Smooth muscle cell (in vitro differentiated cells): ENCODE results near the gene PIEZO2. TPM values are rescaled to one million over a fixed set of nuclear protein-coding genes. Genes with fewer than 3 reads are reported as not detected.

Source experiments
- DNase-seq: peaks from one replicate; lab custom pipeline; 2025; ENCODE audit not compliant: unreplicated experiment; lab: John Stamatoyannopoulos, UW
- H2AFZ ChIP-seq: fragments of 200-600 bp; sonication (generic); 2 replicates; pipeline ENCODE4 v1.6.0; 2016; ENCODE audit warnings: antibody characterized with exemption, low read depth, mild to moderate bottlenecking
- H3F3A ChIP-seq: fragments of 200-600 bp; sonication (generic); 2 replicates; pipeline ENCODE4 v1.6.0; 2017; ENCODE audit warnings: antibody characterized with exemption, low read depth
- H3K27ac ChIP-seq: fragments of 200-600 bp; sonication (generic); 2 replicates; pipeline ENCODE4 v1.5.1; 2016; ENCODE audit warnings: low read depth, mild to moderate bottlenecking
- H3K27me3 ChIP-seq: fragments of 200-600 bp; sonication (generic); 2 replicates; pipeline ENCODE4 v1.6.1; 2016; ENCODE audit warnings: low read depth, mild to moderate bottlenecking
- H3K36me3 ChIP-seq: fragments of 200-600 bp; sonication (generic); 2 replicates; pipeline ENCODE4 v1.5.1; 2016; ENCODE audit warnings: low read depth
- H3K4me1 ChIP-seq: fragments of 200-600 bp; sonication (generic); 2 replicates; pipeline ENCODE4 v1.5.1; 2016; ENCODE audit warnings: low read depth
- H3K4me2 ChIP-seq: fragments of 200-600 bp; sonication (generic); 2 replicates; pipeline ENCODE4 v1.6.0; 2016; ENCODE audit warnings: mild to moderate bottlenecking
- H3K4me3 ChIP-seq: fragments of 200-600 bp; sonication (generic); 2 replicates; pipeline ENCODE4 v1.5.1; 2016; ENCODE audit warnings: mild to moderate bottlenecking
- H3K79me2 ChIP-seq: fragments of 200-600 bp; sonication (generic); 2 replicates; pipeline ENCODE4 v1.6.0; 2016; ENCODE audit warnings: low read depth, mild to moderate bottlenecking
- H3K9ac ChIP-seq: fragments of 200-600 bp; sonication (generic); 2 replicates; pipeline ENCODE4 v1.6.0; 2016; ENCODE audit warnings: low read depth
- H3K9me3 ChIP-seq: fragments of 200-600 bp; sonication (generic); replicated peaks from 2 replicates; pipeline ENCODE4 v1.5.1; 2016; ENCODE audit warnings: low read depth
- H4K20me1 ChIP-seq: fragments of 200-600 bp; sonication (generic); 2 replicates; pipeline ENCODE4 v1.6.0; 2016; ENCODE audit warnings: low read depth
- CTCF ChIP-seq: fragments of 200-600 bp; sonication (generic); IDR thresholded peaks from 2 replicates; pipeline ENCODE4 v1.5.1; 2017; ENCODE audit warnings: borderline replicate concordance, mild to moderate bottlenecking, antibody characterized with exemption; ENCODE audit not compliant: insufficient read depth, poor library complexity, severe bottlenecking
- WGBS: methylation state at CpG from one replicate; pipeline ENCODE4 v1.1.7; 2016; ENCODE audit warnings: low lambda C conversion rate; 5-methylcytosine and 5-hydroxymethylcytosine counted together
- polyA plus RNA-seq: library from polyadenylated mRNA; unstranded; fragments of >200 nt; fragmentation: Nextera tagmentation; extraction: Ambion mirVana; gene quantifications from 2 replicates; pipeline ENCODE4 v1.2.1, GENCODE V29; 2016
- total RNA-seq: library from RNA; depleted of rRNA; stranded (reverse); fragments of >200 nt; gene quantifications from 2 replicates; pipeline ENCODE4 v1.2.3, GENCODE V29; 2014

PIEZO2 gene
- total and polyA plus RNA-seq, 2 experiments from 2014 or later: 1.3 to 4.7 TPM

- Histone ChIP-seq H3K4me1 (no peaks in the 10 kb centered on the region), H3K36me3 (no peaks in the 10 kb centered on the region), H3K9ac (no peak overlapping the region), H3K9me3 (no peaks in the 10 kb centered on the region), H3K4me2 (no peak overlapping the region), H3F3A (no peaks in the 10 kb centered on the region), H3K79me2 (no peaks in the 10 kb centered on the region), H3K4me3 (no peak overlapping the region), H3K27ac (no peak overlapping the region), H3K27me3 (no peaks in the 10 kb centered on the region), H2AFZ (no peak overlapping the region), H4K20me1 (no peaks in the 10 kb centered on the region)
- no peak for DNase-seq
- TF ChIP-seq CTCF: no peak
- 89% methylated on average over 9 of the region's 9 CpGs for WGBS
Observed at GRCh38 chr18:11073971-11074370, 75.4 kb downstream of the PIEZO2 start.

GRCh38 chr18:11072632-11073031 lies 76.7 kb downstream of the PIEZO2 start:
- DNase-seq: no peak
- H4K20me1 ChIP-seq: no peaks in the 10 kb centered on the region
- H3K4me3 ChIP-seq: no peak overlapping the region
- no peaks in the 10 kb centered on the region for H3K79me2 ChIP-seq
- no peak overlapping the region for H3K4me2 ChIP-seq
- H2AFZ ChIP-seq: no peak overlapping the region
- H3K4me1 ChIP-seq: no peaks in the 10 kb centered on the region
- H3K27me3 ChIP-seq: no peaks in the 10 kb centered on the region
- H3K9ac ChIP-seq: no peak overlapping the region
- no peaks in the 10 kb centered on the region for H3F3A ChIP-seq
- 90% methylated on average over 5 of the region's 5 CpGs for WGBS
- no peak overlapping the region for H3K27ac ChIP-seq
- no peaks in the 10 kb centered on the region for H3K9me3 ChIP-seq
- no peak for TF ChIP-seq CTCF
- H3K36me3 ChIP-seq: no peaks in the 10 kb centered on the region

- DNase-seq: no peak
Observed at GRCh38 chr18:11071300-11071699, 78.1 kb downstream of the PIEZO2 start.

More at GRCh38 chr18:11071300-11071699, 78.1 kb downstream of the PIEZO2 start:
- no peak overlapping the region for H3K4me2 ChIP-seq
- no peak for TF ChIP-seq CTCF
- H3K4me3 ChIP-seq: no peak overlapping the region
- no peaks in the 10 kb centered on the region for H3K27me3 ChIP-seq
- H4K20me1 ChIP-seq: no peaks in the 10 kb centered on the region
- H3K4me1 ChIP-seq: no peaks in the 10 kb centered on the region
- no peaks in the 10 kb centered on the region for H3K79me2 ChIP-seq
- no peak overlapping the region for H2AFZ ChIP-seq
- no peaks in the 10 kb centered on the region for H3K9me3 ChIP-seq
- WGBS: 88% methylated on average over 4 of the region's 4 CpGs
- H3K9ac ChIP-seq: no peak overlapping the region
- no peak overlapping the region for H3K27ac ChIP-seq
- no peaks in the 10 kb centered on the region for H3F3A ChIP-seq
- no peaks in the 10 kb centered on the region for H3K36me3 ChIP-seq
